B cell (primary cell): ENCODE measurements around the gene FOXN3. TPM values are rescaled to one million over a fixed set of nuclear protein-coding genes. Genes with fewer than 3 reads are reported as not detected.

Experiments
- ATAC-seq: fragments of 200-7000 bp; cut with Tn5 transposase; one replicate; pipeline ENCODE4 v1.10.0; 2021; ENCODE audit warnings: low read depth, mild to moderate bottlenecking, moderate number of reproducible peaks, moderate library complexity
- CTCF ChIA-PET: fragments of 350-600 bp; sonication (Branson Sonifier 250); formaldehyde crosslinking; loops from one replicate; lab custom pipeline; 2021; ENCODE audit warnings: antibody characterized with exemption, inconsistent platforms; lab: Charles Lee
- POLR2A ChIA-PET: fragments of 350-600 bp; sonication (Branson Sonifier 250); formaldehyde crosslinking; loops from one replicate; lab custom pipeline; 2021; ENCODE audit warnings: antibody characterized with exemption; lab: Charles Lee
- DNase-seq: peaks from one replicate; pipeline ENCODE4 v3.0.0; 2013
- H2AFZ ChIP-seq: 2 replicates; pipeline ENCODE4 v1.6.1; 2012; ENCODE audit warnings: mild to moderate bottlenecking, low read depth, low read length; ENCODE audit not compliant: insufficient read depth, poor library complexity, severe bottlenecking
- H3K27ac ChIP-seq, 2 donors: 1 replicate in 1 of 2; 2 replicates in 1 of 2; pipeline ENCODE4 v1.5.1; 2012 to 2013; ENCODE audit warnings: low read length in 2 of 2, mild to moderate bottlenecking in 2 of 2, moderate library complexity in 1 of 2
- H3K27me3 ChIP-seq, 4 experiments: fragments of 200-600 bp in 1 of 4; sonication (generic) in 1 of 4; replicated peaks in 1 of 4; 1 replicate in 2 of 4; 2 replicates in 2 of 4; pipeline versions ENCODE4 v1.6.1 to v1.7.0; 2013 to 2016; ENCODE audit warnings: low read length in 3 of 4, mild to moderate bottlenecking in 2 of 4, mixed read lengths in 1 of 4, moderate library complexity in 1 of 4; ENCODE audit not compliant: insufficient read depth in 4 of 4, control insufficient read depth in 3 of 4; ENCODE audit errors: control extremely low read depth in 1 of 4
- H3K36me3 ChIP-seq, 2 experiments: replicated peaks in 1 of 2; 1 replicate in 1 of 2; 2 replicates in 1 of 2; pipeline versions ENCODE4 v1.6.1 to v1.7.1; 2013; ENCODE audit warnings: low read length in 1 of 2; ENCODE audit not compliant: insufficient read depth in 2 of 2, control insufficient read depth in 1 of 2; ENCODE audit errors: control extremely low read depth in 1 of 2, extremely low read depth in 1 of 2
- H3K4me1 ChIP-seq, 2 donors: fragments of 200-600 bp in 1 of 2; sonication (generic) in 1 of 2; 1 replicate in 1 of 2; 2 replicates in 1 of 2; pipeline versions ENCODE4 v1.5.1 to v1.6.1; 2013 to 2017; ENCODE audit warnings: low read length in 2 of 2; ENCODE audit not compliant: control insufficient read depth in 2 of 2, insufficient read depth in 2 of 2
- H3K4me2 ChIP-seq: replicated peaks from 2 replicates; pipeline ENCODE3; 2012; ENCODE audit warnings: mild to moderate bottlenecking, low read depth, low read length; ENCODE audit not compliant: poor library complexity, severe bottlenecking
- H3K4me3 ChIP-seq, 5 experiments: fragments of 200-600 bp in 1 of 5; sonication (generic) in 1 of 5; 1 replicate in 3 of 5; 2 replicates in 2 of 5; pipeline versions ENCODE4 v1.5.1 to v1.7.0; 2011 to 2016; ENCODE audit warnings: low read length in 4 of 5, mild to moderate bottlenecking in 4 of 5, low read depth in 2 of 5, control low read depth in 1 of 5, moderate library complexity in 1 of 5; ENCODE audit not compliant: insufficient read depth in 1 of 5; ENCODE audit errors: control extremely low read depth in 1 of 5, extremely low read depth in 1 of 5
- H3K79me2 ChIP-seq: fragments of 200-600 bp; sonication (generic); one replicate; pipeline ENCODE4 v1.6.0; 2016; ENCODE audit warnings: low read length; ENCODE audit not compliant: control insufficient read depth, insufficient read depth
- H3K9ac ChIP-seq: fragments of 200-600 bp; sonication (generic); 2 replicates; pipeline ENCODE4 v1.6.1; 2017; ENCODE audit warnings: mild to moderate bottlenecking, low read length, moderate library complexity
- H3K9me3 ChIP-seq, 3 donors: one replicate each; pipeline versions ENCODE4 v1.6.1 to v1.7.1; 2013; ENCODE audit warnings: low read length in 2 of 3; ENCODE audit not compliant: control insufficient read depth in 2 of 3, insufficient read depth in 1 of 3; ENCODE audit errors: control extremely low read depth in 1 of 3
- H4K20me1 ChIP-seq: 2 replicates; pipeline ENCODE4 v1.6.0; 2012; ENCODE audit warnings: mild to moderate bottlenecking, low read length; ENCODE audit not compliant: insufficient read depth, control insufficient read depth, poor library complexity, severe bottlenecking
- H3K27ac Mint-ChIP-seq: one replicate; pipeline ENCODE4 v1.8.0; 2021; ENCODE audit warnings: mixed read lengths
- H3K27me3 Mint-ChIP-seq: one replicate; pipeline ENCODE4 v1.8.0; 2021; ENCODE audit warnings: mixed read lengths
- H3K4me1 Mint-ChIP-seq: one replicate; pipeline ENCODE4 v1.8.0; 2021; ENCODE audit warnings: mixed read lengths
- H3K4me3 Mint-ChIP-seq: one replicate; pipeline ENCODE4 v1.8.0; 2021; ENCODE audit warnings: mixed read lengths
- H3K9me3 Mint-ChIP-seq: one replicate; pipeline ENCODE4 v1.8.0; 2022; ENCODE audit warnings: mixed read lengths; ENCODE audit not compliant: insufficient read depth
- EZH2 ChIP-seq: IDR thresholded peaks from 2 replicates; pipeline ENCODE4 v1.6.1; 2012; ENCODE audit warnings: borderline replicate concordance, low read depth, mild to moderate bottlenecking, moderate library complexity, low read length; ENCODE audit not compliant: insufficient read depth, poor library complexity, severe bottlenecking
- WGBS: methylation state at CpG from one replicate; pipeline ENCODE4 v1.1.5; 2013; ENCODE audit warnings: missing lambda C conversion rate; ENCODE audit not compliant: insufficient coverage; 5-methylcytosine and 5-hydroxymethylcytosine counted together
- intact Hi-C: fragments of 100-400 bp; cut with micrococcal nuclease; formaldehyde crosslinking; loops from one replicate; pipeline ENCODE4 v1.10.0; 2022
- polyA plus RNA-seq: library from polyadenylated mRNA; depleted of rRNA; stranded (reverse); fragments of >200 nt; gene quantifications from 2 replicates; pipeline ENCODE4 v1.2.3, GENCODE V29; 2012
- total RNA-seq, 2 donors: library from RNA; stranded (reverse); fragments of 120-200 nt in 1 of 2; gene quantifications; 1 replicate in 1 of 2; 2 replicates in 1 of 2; pipeline versions ENCODE4 v1.2.3 to v1.2.4, GENCODE V29; 2013 to 2022
- TF ChIP-seq, protein P1 (sequence below): fragments of 200-600 bp; IDR thresholded peaks from one replicate; pipeline ENCODE4 v1.8.0; 2022; ENCODE audit warnings: antibody characterized with exemption, mild to moderate bottlenecking

FOXN3 gene
- total and polyA plus RNA-seq, 2 donors (not counting 1 experiment from before 2014, with no cell fraction given), result 80.6 to 98.2 TPM

DNA sequence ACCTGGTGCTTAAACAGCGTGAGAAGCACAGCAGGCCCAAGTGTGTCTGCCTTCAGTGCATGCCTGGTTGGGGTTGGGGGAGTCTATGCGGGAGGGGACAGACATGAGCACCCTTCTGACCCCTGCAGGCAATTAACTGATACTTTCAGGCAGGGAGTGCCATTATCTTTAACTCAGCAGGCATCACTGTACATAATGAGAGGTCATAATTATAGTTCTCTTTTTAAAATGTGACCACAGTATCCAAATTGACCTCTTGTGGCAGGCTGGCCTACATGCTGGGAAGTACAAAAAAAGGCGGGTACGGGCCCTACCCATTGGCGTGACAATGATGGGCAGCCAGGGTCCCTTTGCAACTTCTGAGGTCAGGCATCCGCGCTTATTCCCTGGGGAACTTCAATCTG, 209.1 kb downstream of the FOXN3 start:
- no peak for DNase-seq
- no peak overlapping the region for H3K4me3 Mint-ChIP-seq
- ChIA-PET CTCF (interaction anchor here (1.2 kb wide), 1 partner anchor 12 kb away, joined by 3 read pairs; no protein-coding TSS in a partner anchor), POLR2A (no interaction called here)
- intact Hi-C loops, result no loop called here
- no peaks in the 10 kb centered on the region for H3K36me3 ChIP-seq
- H3K4me1 Mint-ChIP-seq, result peaks cover 36% of the 10 kb centered on the region
- H3K27me3 Mint-ChIP-seq, result no peaks in the 10 kb centered on the region
- no peak overlapping the region for H3K27ac ChIP-seq
- TF ChIP-seq, protein P1, sequence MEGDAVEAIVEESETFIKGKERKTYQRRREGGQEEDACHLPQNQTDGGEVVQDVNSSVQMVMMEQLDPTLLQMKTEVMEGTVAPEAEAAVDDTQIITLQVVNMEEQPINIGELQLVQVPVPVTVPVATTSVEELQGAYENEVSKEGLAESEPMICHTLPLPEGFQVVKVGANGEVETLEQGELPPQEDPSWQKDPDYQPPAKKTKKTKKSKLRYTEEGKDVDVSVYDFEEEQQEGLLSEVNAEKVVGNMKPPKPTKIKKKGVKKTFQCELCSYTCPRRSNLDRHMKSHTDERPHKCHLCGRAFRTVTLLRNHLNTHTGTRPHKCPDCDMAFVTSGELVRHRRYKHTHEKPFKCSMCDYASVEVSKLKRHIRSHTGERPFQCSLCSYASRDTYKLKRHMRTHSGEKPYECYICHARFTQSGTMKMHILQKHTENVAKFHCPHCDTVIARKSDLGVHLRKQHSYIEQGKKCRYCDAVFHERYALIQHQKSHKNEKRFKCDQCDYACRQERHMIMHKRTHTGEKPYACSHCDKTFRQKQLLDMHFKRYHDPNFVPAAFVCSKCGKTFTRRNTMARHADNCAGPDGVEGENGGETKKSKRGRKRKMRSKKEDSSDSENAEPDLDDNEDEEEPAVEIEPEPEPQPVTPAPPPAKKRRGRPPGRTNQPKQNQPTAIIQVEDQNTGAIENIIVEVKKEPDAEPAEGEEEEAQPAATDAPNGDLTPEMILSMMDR, result no peak
- TF ChIP-seq EZH2, result no peak
- no peak overlapping the region for H3K9ac ChIP-seq
- H3K79me2 ChIP-seq, result peaks cover 76% of the 10 kb centered on the region
- H3K4me3 ChIP-seq, result no peak overlapping the region
- peaks cover 42% of the 10 kb centered on the region for H4K20me1 ChIP-seq
- no peak overlapping the region for H2AFZ ChIP-seq
- no peak overlapping the region for H3K4me2 ChIP-seq
- ATAC-seq, result no peak
- WGBS, result 78% methylated on average over 4 of the region's 7 CpGs
- no peaks in the 10 kb centered on the region for H3K27me3 ChIP-seq
- no peaks in the 10 kb centered on the region for H3K4me1 ChIP-seq
- peak overlapping the region; percentile 20 for H3K27ac Mint-ChIP-seq
- no peaks in the 10 kb centered on the region for H3K9me3 Mint-ChIP-seq
- H3K9me3 ChIP-seq, result peaks cover 0 to 11% (median 0%) of the 10 kb centered on the region in 3 donors

GRCh38 chr14:89206389-89207031, 210.5 kb downstream of the FOXN3 start:
- H3K27me3 Mint-ChIP-seq, result no peaks in the 10 kb centered on the region
- peaks cover 56% of the 10 kb centered on the region for H4K20me1 ChIP-seq
- TF ChIP-seq, protein P1, result no peak
- no peak for TF ChIP-seq EZH2
- peaks cover 45% of the 10 kb centered on the region for H3K4me1 Mint-ChIP-seq
- no peak overlapping the region for H3K4me3 Mint-ChIP-seq
- ChIA-PET CTCF (interaction anchor here (1.2 kb wide), 1 partner anchor 14 kb away, joined by 3 read pairs; no protein-coding TSS in a partner anchor), POLR2A (no interaction called here)
- H3K27me3 ChIP-seq, result no peaks in the 10 kb centered on the region
- peaks cover 75% of the 10 kb centered on the region for H3K79me2 ChIP-seq
- no peak overlapping the region for H3K27ac Mint-ChIP-seq
- no peak overlapping the region for H3K27ac ChIP-seq
- H3K4me3 ChIP-seq, result no peak overlapping the region
- peaks cover 0 to 11% (median 0%) of the 10 kb centered on the region in 3 donors for H3K9me3 ChIP-seq
- no peak overlapping the region for H3K4me2 ChIP-seq
- H3K4me1 ChIP-seq, result peaks cover 6 to 9% of the 10 kb centered on the region in 2 donors
- no peaks in the 10 kb centered on the region for H3K9me3 Mint-ChIP-seq
- intact Hi-C loops, result no loop called here
- ATAC-seq, result no peak
- 98% methylated on average over 12 of the region's 17 CpGs for WGBS
- H2AFZ ChIP-seq, result no peak overlapping the region
- H3K36me3 ChIP-seq, result no peaks in the 10 kb centered on the region
- no peak for DNase-seq
- H3K9ac ChIP-seq, result no peak overlapping the region
